ENCODE measurements around the gene ARL2. TPM values are rescaled to one million over a fixed set of nuclear protein-coding genes. Genes with fewer than 3 reads are reported as not detected.

Gene ARL2
- total and polyA plus RNA-seq, 2 donors (not counting 1 experiment from before 2014, with no cell fraction given) = 99.2 to 138 TPM

DNA sequence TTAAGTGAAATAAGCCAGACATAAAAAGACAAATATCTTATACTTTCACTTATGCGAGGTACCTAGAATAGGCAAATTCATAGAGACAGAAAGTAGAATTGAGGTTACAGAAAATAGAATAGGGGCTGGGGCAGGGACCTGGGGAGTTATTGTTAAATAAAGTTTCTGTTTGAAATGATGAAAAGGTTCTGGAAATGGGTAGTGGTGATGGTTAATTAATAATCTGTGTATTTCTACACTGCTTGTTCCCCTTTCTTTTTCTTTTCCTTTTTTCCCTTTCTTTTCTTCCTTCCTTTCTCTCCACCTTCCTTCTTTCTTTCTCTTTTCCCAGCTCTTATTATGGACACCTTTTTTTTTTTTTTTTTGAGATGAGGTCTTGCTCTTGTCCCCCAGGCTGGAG lies 41.6 kb downstream of the ARL2 start:
- no peak overlapping the region for H3K9ac ChIP-seq (ENCODE audit: insufficient read depth, low read length)
- DNase-seq (ENCODE audit: low read depth in 2 of 2) = no peak
- H3K27me3 ChIP-seq (ENCODE audit: control insufficient read depth, insufficient read depth, low read length) = peaks cover 8% of the 10 kb centered on the region
- no peaks in the 10 kb centered on the region for H4K20me1 ChIP-seq (ENCODE audit: control insufficient read depth, extremely low read depth, insufficient read depth, low read length)
- H3K27ac ChIP-seq (ENCODE audit: insufficient read depth, low read length) = no peak overlapping the region
- no peaks in the 10 kb centered on the region for H3K36me3 ChIP-seq (ENCODE audit: control insufficient read depth, insufficient read depth, low read length)
- H2AFZ ChIP-seq (ENCODE audit: low read length) = no peak overlapping the region
- no peak for TF ChIP-seq EZH2 (IDR thresholded peaks at IDR 0.05; ENCODE audit: low read length, missing control alignments)
- TF ChIP-seq, protein P1, sequence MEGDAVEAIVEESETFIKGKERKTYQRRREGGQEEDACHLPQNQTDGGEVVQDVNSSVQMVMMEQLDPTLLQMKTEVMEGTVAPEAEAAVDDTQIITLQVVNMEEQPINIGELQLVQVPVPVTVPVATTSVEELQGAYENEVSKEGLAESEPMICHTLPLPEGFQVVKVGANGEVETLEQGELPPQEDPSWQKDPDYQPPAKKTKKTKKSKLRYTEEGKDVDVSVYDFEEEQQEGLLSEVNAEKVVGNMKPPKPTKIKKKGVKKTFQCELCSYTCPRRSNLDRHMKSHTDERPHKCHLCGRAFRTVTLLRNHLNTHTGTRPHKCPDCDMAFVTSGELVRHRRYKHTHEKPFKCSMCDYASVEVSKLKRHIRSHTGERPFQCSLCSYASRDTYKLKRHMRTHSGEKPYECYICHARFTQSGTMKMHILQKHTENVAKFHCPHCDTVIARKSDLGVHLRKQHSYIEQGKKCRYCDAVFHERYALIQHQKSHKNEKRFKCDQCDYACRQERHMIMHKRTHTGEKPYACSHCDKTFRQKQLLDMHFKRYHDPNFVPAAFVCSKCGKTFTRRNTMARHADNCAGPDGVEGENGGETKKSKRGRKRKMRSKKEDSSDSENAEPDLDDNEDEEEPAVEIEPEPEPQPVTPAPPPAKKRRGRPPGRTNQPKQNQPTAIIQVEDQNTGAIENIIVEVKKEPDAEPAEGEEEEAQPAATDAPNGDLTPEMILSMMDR (conservative IDR thresholded peaks at IDR 0.05 in 1 of 2, IDR thresholded peaks at IDR 0.05 in 1 of 2; ENCODE audit: low read depth in 1 of 2, low read length in 2 of 2) = no peak
- no peaks in the 10 kb centered on the region for H3K9me3 ChIP-seq (ENCODE audit: control insufficient read depth, insufficient read depth, low read depth, low read length)
- H3K4me3 ChIP-seq (replicated peaks in 1 of 4; ENCODE audit: control extremely low read depth in 1 of 4, insufficient read depth in 1 of 4, low read depth in 3 of 4, low read length in 4 of 4) = no peak overlapping the region
- no peak overlapping the region for H3K4me2 ChIP-seq (ENCODE audit: extremely low read depth, insufficient read depth, low read length)
- H3K4me1 ChIP-seq (ENCODE audit: control insufficient read depth, extremely low read depth, insufficient read depth, low read length) = no peaks in the 10 kb centered on the region
- no peaks in the 10 kb centered on the region for H3K79me2 ChIP-seq (ENCODE audit: control insufficient read depth, insufficient read depth, low read length)

DNA sequence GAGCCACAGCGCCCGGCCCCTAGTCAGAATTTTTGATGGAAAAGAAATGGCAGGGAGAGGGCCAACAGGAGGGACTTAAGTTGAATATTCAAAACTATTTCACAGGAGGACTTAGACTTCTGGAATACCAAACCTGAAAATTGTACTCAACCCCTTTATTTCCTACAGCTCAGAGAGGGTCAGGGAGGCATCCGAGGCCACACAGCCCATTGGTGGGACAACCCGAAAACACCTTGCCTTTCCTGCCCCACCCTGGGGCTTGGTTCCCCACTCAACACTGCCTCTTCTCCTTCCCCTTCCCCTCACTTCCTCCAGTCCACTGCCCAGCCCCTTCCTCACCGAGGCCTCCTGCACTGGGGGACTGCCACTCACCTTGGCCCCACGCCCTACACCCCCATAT lies 43.0 kb downstream of the ARL2 start:
- H3K27ac ChIP-seq (ENCODE audit: insufficient read depth, low read length) = no peak overlapping the region
- no peak overlapping the region for H3K4me2 ChIP-seq (ENCODE audit: extremely low read depth, insufficient read depth, low read length)
- no peaks in the 10 kb centered on the region for H3K4me1 ChIP-seq (ENCODE audit: control insufficient read depth, extremely low read depth, insufficient read depth, low read length)
- peaks cover 8% of the 10 kb centered on the region for H3K27me3 ChIP-seq (ENCODE audit: control insufficient read depth, insufficient read depth, low read length)
- H3K9ac ChIP-seq (ENCODE audit: insufficient read depth, low read length) = no peak overlapping the region
- H3K79me2 ChIP-seq (ENCODE audit: control insufficient read depth, insufficient read depth, low read length) = no peaks in the 10 kb centered on the region
- H2AFZ ChIP-seq (ENCODE audit: low read length) = no peak overlapping the region
- H3K4me3 ChIP-seq (replicated peaks in 1 of 4; ENCODE audit: control extremely low read depth in 1 of 4, insufficient read depth in 1 of 4, low read depth in 3 of 4, low read length in 4 of 4) = no peak overlapping the region
- no peaks in the 10 kb centered on the region for H3K36me3 ChIP-seq (ENCODE audit: control insufficient read depth, insufficient read depth, low read length)
- TF ChIP-seq, protein P1 (conservative IDR thresholded peaks at IDR 0.05 in 1 of 2, IDR thresholded peaks at IDR 0.05 in 1 of 2; ENCODE audit: low read depth in 1 of 2, low read length in 2 of 2) = no peak
- TF ChIP-seq EZH2 (IDR thresholded peaks at IDR 0.05; ENCODE audit: low read length, missing control alignments) = no peak
- no peaks in the 10 kb centered on the region for H4K20me1 ChIP-seq (ENCODE audit: control insufficient read depth, extremely low read depth, insufficient read depth, low read length)
- DNase-seq (ENCODE audit: low read depth in 2 of 2) = no peak
- H3K9me3 ChIP-seq (ENCODE audit: control insufficient read depth, insufficient read depth, low read depth, low read length) = no peaks in the 10 kb centered on the region

DNA sequence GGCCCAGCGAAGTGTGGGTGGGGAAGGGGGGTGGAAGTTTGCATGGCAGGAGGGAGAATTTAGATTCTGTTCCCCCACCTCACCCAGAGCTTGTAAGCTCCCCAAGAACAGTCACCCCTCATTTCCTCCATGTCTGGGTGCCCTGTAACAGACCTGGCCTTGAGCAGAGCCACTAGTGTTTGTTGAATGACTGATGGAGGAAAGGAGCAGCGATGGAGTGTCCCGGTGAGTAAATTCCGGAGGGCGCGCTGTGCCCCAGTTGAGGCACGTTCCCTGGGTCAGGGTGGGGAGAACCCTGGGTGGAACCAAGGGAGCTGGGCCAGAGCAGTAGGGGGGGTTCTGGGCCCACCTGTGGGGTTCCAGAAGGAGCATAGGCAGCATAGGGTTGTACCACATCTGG lies 43.6 kb downstream of the ARL2 start:
- no peaks in the 10 kb centered on the region for H3K79me2 ChIP-seq (ENCODE audit: control insufficient read depth, insufficient read depth, low read length)
- H3K4me3 ChIP-seq (replicated peaks in 1 of 4; ENCODE audit: control extremely low read depth in 1 of 4, insufficient read depth in 1 of 4, low read depth in 3 of 4, low read length in 4 of 4) = no peak overlapping the region
- no peak for DNase-seq (ENCODE audit: low read depth in 2 of 2)
- no peak overlapping the region for H3K27ac ChIP-seq (ENCODE audit: insufficient read depth, low read length)
- peaks cover 8% of the 10 kb centered on the region for H3K27me3 ChIP-seq (ENCODE audit: control insufficient read depth, insufficient read depth, low read length)
- H4K20me1 ChIP-seq (ENCODE audit: control insufficient read depth, extremely low read depth, insufficient read depth, low read length) = no peaks in the 10 kb centered on the region
- H3K4me2 ChIP-seq (ENCODE audit: extremely low read depth, insufficient read depth, low read length) = no peak overlapping the region
- H3K9me3 ChIP-seq (ENCODE audit: control insufficient read depth, insufficient read depth, low read depth, low read length) = no peaks in the 10 kb centered on the region
- no peaks in the 10 kb centered on the region for H3K4me1 ChIP-seq (ENCODE audit: control insufficient read depth, extremely low read depth, insufficient read depth, low read length)
- H3K36me3 ChIP-seq (ENCODE audit: control insufficient read depth, insufficient read depth, low read length) = no peaks in the 10 kb centered on the region
- TF ChIP-seq EZH2 (IDR thresholded peaks at IDR 0.05; ENCODE audit: low read length, missing control alignments) = no peak
- TF ChIP-seq, protein P1 (conservative IDR thresholded peaks at IDR 0.05 in 1 of 2, IDR thresholded peaks at IDR 0.05 in 1 of 2; ENCODE audit: low read depth in 1 of 2, low read length in 2 of 2) = no peak
- no peak overlapping the region for H2AFZ ChIP-seq (ENCODE audit: low read length)
- no peak overlapping the region for H3K9ac ChIP-seq (ENCODE audit: insufficient read depth, low read length)
